SKM-1 (cell line): ENCODE data around the gene CDO1.
A peak's percentile ranks its signal among the peaks of the same experiment; 100 is the strongest.
"Not testable (repeated sequence)": the region's sequence is repeated elsewhere in the genome, so short reads cannot be mapped to it uniquely, and the experiment has no call there.

Experiments used
- DNase-seq: peaks from one replicate; lab custom pipeline; 2025; ENCODE audit not compliant: unreplicated experiment; lab: John Stamatoyannopoulos, UW

Gene CDO1

GRCh38 chr5:115831163-115831768, 14.8 kb upstream of the CDO1 start:
- peak; percentile 36 for DNase-seq

DNA sequence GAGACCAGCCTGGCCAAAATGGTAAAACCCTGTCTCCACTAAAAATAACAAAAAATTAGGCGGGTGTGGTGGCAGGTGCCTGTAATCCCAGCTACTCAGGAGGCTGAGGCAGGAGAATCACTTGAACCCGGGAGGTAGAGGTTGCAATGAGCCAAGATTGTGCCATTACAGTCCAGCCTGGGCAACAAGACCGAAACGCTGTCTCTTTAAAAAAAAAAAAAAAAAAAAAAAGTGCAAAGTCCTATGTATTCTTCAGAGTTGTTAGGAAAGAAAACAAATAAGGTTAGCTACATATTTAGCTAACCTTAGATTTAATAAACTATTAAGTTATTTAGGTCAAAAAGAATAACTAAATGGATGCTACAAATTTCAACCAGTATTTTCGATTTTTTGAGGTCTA, 13.5 kb upstream of the CDO1 start:
- DNase-seq, result no peak

GRCh38 chr5:115825948-115826347, 9.5 kb upstream of the CDO1 start:
- DNase-seq, result no peak

DNA sequence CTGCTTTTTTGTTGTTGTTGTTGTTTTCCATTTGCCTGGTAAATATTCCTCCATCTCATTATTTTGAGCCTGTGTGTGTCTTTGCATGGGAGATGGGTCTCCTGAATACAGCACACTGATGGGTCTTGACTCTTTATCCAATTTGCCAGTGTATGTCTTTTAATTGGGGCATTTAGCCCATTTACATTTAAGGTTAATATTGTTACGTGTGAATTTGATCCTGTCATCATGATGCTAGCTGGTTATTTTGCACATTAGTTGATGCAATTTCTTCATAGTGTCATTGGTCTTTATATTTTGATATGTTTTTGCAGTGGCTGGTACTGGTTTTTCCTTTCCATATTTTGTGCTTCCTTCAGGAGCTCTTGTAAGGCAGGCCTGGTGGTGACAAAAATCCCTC, 8.5 kb upstream of the CDO1 start:
- not testable (repeated sequence) for DNase-seq

- DNase-seq, result no peak
Measured at GRCh38 chr5:115820846-115821245, 4.4 kb upstream of the CDO1 start.

- DNase-seq, result no peak
Measured at GRCh38 chr5:115818821-115819220, 2.4 kb upstream of the CDO1 start.

GRCh38 chr5:115817386-115817785, 927 bp upstream of the CDO1 start:
- no peak for DNase-seq

DNA sequence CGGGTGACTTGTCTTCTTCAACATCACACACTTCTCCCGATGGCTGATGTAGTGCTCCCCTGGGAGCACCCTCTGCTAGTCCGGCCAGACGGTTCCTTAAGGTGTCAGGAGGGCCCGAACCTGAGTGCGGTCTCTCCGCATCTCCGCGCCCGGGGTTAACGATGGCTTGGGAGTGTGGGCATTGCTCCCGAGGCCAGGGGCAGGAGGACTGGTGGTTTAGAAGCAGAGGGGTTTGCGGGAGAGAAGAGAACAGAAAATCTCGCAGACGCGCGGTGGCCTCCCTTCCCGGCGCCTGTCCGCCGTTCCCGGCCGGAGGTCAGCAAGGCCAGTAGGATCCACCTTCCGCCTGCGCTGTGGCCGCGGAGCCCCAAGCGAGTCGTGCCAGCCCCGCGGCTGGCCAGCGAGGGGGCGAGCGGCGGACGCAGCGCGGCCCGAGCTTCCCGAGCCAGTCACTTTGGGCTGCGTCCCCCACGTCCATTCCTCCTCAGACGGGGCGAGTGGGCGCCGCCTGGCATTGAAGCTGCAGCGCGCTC, 700 bp downstream of the CDO1 start:
- no peak for DNase-seq

GRCh38 chr5:115815006-115815692, 1.3 kb downstream of the CDO1 start:
- no peak for DNase-seq

- DNase-seq, result no peak
Measured at GRCh38 chr5:115813719-115814118, 2.7 kb downstream of the CDO1 start.

DNA sequence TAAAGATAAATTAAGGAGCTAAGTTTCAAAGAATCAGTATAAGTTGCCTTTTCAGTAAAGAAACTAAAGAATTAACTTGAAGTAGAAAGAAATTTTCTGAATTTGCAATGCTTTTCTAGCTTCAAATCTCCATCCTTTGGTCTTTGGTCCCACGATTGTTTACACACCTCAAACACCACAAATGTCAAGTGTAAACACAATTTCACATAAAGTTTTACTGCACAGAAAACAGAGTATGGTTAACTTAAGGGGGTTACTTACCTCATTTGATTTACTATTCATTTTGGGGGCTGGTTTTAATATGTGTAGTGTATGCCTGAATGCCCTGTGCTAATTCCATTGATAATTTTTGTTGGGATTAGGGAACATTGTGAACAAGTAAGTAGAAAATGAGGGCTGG, 4.1 kb downstream of the CDO1 start:
- DNase-seq, result no peak

GRCh38 chr5:115811406-115811805, 5.1 kb downstream of the CDO1 start:
- DNase-seq, result no peak

- no peak for DNase-seq
Measured at GRCh38 chr5:115810761-115811160, 5.7 kb downstream of the CDO1 start.

- no peak for DNase-seq
Measured at GRCh38 chr5:115809946-115810345, 6.5 kb downstream of the CDO1 start.

DNA sequence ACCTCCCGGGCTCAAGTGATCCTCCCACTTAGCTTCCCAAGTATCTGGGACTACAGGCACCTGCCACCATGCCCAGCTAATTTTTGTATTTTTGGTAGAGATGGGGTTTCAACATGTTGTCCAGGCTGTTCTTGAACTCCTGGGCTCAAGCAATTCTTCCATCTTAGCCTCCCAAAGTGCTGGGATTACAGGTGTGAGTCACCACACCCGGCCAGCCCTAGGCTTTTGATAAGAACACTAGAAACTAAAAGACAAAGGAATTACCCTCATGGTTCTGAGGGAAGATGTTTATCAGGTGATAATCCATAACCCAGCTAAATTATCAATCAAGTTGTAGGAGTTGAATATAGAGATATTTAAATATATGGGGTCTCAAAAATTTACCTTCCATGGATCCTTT, 8.4 kb downstream of the CDO1 start:
- DNase-seq, result not testable (repeated sequence)

DNA sequence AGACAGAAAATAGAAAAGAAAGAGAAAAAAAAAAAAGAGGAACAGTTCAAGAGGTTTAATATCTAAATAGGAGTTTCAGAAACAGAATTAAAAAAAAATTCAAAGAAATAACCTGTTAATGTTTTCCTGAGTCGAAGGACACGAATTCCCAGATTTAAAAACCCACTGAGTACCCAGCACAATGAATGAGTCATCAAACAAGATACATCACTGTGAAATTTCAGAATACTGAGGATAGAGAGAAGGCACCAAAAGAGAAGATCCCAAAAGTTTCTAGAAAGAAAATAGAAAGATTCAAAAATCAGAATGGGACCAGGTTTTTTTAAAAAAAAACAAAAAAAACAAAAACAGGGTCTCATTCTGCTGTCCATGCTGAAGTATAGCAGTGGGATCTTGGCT, 8.8 kb downstream of the CDO1 start:
- DNase-seq, result no peak

DNA sequence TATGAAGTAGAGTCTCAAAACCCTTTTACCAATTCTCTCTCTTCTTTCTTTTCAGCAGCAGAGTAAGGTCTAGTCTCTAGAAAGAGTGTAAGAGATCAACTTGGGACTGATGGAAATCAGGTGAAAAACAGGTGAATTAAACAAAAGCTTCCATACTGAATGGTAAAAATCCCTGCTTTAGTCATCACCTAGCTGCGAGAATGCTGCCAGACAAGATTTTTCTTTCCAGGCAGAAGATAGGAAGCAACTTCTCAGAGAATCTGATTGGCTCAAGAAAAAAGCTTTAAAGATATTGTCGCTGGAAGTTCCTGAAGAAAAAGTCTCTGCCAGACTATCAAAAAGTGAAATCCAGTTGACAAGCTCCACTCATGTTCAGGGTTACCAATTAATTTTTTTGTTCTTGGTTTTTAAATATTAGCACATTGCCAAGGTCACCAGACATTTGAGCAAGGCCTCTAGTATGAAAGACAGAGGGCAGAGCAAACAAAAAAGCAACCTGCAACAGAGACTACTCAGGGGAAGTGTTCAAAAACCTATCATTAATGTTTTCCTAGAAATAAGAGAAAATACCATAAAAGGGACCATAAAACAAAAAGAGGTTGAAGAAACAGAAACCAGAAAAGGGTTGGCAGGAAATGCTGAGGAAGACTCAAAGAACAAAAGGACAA, 9.3 kb downstream of the CDO1 start:
- no peak for DNase-seq

DNA sequence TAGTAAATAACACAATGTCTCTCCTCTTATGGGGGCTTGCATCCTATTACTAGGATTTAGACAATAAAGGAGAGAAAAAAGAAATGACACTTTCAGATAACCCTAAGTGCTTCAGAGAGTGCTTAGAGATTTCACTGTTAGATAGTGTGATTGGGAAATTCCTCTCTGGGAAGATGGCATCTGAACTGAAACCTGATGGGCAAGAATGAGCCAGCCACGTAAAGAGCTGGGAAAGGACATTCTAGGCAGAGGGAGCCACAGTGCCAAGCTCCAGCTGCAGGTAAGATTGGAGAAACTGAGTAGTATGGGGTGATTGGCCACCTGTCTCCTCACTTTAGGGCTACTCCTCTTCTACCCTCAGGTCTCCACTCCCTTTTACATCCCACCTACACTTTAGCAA, 14.5 kb downstream of the CDO1 start:
- DNase-seq, result no peak

DNA sequence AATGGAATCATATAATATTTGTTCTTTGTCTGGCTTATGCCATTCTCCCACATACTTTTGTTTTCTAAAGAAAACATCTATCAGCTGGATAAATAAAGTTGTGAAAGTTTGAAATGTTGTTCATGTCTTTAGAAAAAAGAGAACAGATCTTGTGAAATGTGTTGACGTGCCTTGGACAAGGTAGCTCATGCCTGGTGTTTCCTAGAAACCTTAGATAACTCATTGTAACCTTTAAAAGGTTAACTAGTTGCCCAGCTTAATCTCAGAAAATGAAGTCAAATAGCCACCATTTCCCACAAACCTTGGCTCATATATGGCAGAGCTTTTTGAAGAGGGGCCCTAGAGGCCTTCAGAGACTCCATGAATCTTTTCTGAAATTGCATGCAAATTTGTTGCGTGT, 15.3 kb downstream of the CDO1 start:
- DNase-seq, result no peak

DNA sequence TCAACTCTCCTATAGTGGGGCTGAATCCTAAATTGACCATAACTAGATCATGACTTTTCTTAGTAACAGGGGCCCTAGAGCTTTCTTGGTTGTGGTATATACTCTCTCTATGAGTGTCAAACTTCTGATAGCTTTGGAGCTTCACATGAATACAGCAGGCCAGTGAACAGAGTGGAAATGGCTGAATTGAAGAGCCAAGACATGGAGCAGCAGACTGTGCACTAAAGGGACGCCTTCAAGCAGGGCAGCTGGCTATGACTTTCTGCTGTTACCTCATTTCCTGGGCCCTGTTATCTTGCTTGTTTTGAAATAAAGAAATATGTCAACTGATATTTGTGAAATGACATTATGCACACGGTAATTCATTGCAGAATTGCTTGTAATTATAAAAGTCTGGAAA, 16.4 kb downstream of the CDO1 start:
- no peak for DNase-seq

- DNase-seq, result no peak
Measured at GRCh38 chr5:115798252-115798651, 18.2 kb downstream of the CDO1 start.

DNA sequence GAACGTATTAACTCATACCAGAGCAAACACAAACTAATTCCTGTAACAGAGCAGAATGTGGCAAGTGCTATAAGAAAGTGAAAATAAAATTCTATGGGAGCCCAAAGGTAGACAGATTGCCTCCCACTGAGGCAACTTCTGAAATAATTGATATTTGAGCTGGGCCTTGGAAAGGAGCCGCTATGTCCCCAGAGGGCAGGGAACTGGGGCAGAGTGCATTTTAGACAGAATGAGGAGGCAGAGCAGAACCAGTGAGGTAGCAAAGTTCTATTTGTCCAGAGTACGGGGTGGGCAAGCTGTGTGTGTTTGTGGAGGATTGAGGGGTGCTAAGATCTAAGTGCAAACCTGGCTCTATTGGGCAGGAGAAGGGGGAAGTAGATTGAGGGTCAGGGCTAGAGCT, 19.8 kb downstream of the CDO1 start:
- DNase-seq, result no peak
